ENCODE data around the gene PNO1.
"Not testable (repeated sequence)": the region's sequence is repeated elsewhere in the genome, so short reads cannot be mapped to it uniquely, and the experiment has no call there.

PNO1 gene

GRCh38 chr2:68157402-68158133 lies at the start of gene PNO1:
TSS of gene PNO1 (plus strand) at chr2:68157888. CDS start at chr2:68157935, 47 bp downstream.
- peak; percentile 98 for DNase-seq

DNA sequence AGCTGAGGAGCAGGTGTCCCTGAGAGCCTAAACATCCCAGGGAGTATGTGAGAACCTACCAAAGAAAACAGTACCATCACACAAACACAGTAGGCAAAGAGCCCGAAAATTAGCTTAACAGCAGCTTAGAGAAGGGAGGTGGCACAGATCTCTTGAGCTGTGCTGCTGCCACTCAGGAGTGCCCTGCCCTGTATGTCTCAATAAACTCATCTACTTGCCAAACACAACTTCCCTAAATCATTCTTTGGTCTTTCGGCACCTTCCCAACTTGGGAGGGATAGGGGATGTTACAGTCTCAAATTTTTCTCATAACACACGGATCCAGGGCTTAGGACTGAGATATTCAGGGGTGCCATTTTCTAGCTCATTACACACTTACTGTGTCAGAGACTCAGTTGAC lies 49.6 kb upstream of the PNO1 start:
- no peak for DNase-seq

DNA sequence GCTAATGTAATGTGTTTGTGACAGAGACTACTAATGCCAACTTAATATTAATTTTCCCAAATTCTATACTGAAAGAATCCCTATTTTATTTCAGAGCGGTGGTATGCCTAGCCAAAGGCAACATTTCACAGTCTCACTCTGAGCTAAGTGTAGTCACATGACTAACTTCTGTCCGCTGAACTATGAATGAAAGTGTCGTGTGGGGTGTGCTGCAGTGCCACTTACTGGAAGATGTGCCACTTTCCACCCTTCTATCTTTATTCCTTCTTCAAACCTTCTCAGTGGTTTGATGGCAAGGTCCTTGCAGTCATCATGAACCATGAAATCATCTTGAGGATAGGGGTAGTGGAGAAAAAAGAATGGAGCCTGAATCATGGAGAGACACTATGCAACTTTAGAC lies 47.6 kb upstream of the PNO1 start:
- no peak for DNase-seq

- no peak for DNase-seq
These were observed 41.7 kb upstream of the PNO1 start for GRCh38 chr2:68115965-68116364.

DNA sequence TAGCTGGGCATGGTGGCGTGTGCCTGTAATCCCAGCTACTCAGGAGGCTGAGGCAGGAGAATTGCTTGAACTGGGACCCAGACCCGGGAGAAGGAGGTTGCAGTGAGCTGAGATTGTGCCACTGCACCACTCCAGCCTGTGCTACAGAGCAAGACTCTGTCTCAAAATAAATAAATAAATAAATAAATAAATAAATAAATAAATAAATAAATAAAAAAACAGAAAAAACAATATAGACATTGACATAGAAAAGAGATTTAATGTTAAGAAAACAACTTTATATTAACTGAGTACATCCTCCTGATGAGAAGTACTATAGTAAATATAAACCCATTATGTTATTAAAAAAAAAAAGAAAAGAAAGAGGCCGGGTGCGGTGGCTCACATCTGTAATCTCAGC lies 39.8 kb upstream of the PNO1 start:
- DNase-seq, result not testable (repeated sequence)

GRCh38 chr2:68118816-68119215 lies 38.9 kb upstream of the PNO1 start:
- no peak for DNase-seq

DNA sequence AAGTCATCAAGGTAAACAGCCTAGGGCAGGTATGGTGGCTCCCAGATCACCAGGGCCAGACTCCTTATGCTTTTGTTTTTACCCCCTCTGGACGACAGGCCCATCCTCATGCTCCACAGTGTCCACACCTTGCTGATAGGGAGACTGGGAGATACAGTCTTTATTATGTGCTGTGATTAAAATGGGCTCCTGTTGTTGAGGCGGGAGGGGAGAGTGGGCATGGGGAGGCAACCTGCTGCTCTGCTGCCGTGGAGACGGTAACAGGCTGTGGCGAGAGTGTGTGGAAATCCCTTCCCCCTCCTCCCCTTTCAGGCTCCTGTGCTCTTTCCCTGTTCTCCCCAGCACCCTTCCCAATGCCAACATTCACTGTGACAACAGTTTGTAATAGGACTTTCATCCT lies 38.2 kb upstream of the PNO1 start:
- no peak for DNase-seq

GRCh38 chr2:68121873-68122679 lies 35.6 kb upstream of the PNO1 start:
- DNase-seq, result peak; percentile 92

DNA sequence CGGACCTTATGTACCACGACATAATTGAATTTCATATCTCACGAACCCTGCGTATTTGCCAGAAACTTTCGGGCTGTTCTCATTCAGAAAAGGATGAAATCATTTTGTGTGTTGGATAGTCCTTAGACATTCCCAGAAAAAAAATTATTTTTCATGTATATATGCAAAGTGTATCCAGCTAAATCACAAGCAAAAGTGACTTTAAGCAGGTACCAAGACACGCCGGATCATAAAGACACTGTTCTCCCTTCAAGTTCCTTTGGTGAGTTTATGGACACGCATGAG lies 35.1 kb upstream of the PNO1 start:
- no peak for DNase-seq

- DNase-seq, result no peak
These were observed 33.4 kb upstream of the PNO1 start for GRCh38 chr2:68124321-68124720.

GRCh38 chr2:68125821-68126220 lies 31.9 kb upstream of the PNO1 start:
- no peak for DNase-seq

- DNase-seq, result no peak
These were observed 31.1 kb upstream of the PNO1 start for GRCh38 chr2:68126561-68126960.

- DNase-seq, result no peak
These were observed 30.1 kb upstream of the PNO1 start for GRCh38 chr2:68127358-68128242.

- DNase-seq, result no peak
These were observed 23.6 kb upstream of the PNO1 start for GRCh38 chr2:68134120-68134519.

DNA sequence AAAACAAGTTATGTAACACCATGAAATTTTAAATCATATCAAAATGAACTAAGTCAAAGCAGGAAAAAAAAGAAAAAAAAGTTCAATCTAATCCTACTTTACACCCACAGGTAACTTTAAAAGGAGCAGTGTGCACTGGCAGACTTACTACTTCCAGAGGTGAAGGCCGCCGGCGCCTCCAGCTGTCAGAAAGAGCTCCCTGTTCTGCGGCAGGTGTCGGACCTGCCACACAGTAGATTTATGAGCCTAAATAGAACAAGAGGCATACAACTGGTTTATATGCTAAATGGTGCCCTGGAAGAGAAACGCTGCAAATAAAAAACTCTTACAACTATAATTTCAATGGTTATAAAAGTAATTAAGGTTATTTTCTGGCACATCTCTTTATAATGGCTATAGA lies 23.1 kb upstream of the PNO1 start:
- no peak for DNase-seq

DNA sequence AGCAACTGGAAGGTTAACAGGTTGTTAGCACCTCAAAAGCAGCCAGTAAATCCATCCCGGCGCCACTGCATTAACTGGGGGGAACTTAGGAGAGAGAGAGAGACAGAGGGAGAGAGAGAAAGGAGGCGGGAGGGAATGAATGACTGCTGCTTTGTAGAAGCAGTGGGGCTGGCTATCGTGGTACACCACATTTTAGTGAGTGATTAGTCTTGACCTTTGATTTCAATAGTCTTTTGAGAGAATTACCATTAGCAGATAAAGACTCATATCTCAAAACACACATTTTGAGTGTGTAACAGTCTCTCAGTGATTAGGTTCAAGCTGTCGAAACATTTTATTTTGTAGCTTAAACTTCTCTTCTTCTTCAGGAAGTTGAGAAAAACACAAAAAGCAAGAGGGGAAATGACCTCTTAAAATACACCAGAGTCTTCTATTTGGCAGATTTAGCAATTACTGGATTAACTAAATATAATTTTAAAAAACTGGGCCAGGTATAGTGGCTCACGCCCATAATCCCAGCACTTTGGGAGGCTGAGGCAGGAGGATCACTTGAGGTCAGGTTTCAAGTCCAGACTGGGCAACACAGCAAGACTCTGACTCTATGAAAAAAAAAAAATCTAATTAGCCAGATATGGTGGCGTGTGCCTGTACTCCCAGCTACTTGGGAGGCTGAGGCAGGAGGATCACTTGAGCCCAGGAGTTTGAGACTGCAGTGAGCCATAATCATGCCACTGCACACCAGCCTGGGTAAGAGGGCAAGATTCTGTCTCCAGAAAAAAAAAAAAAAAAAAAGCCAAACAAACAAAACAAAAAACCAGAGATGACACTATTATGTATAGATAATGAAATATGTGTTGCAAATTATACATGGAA lies 22.0 kb upstream of the PNO1 start:
- no peak for DNase-seq

- DNase-seq, result no peak
These were observed 15.8 kb upstream of the PNO1 start for GRCh38 chr2:68141875-68142274.

GRCh38 chr2:68151037-68151436 lies 6.7 kb upstream of the PNO1 start:
- DNase-seq, result no peak

- DNase-seq, result no peak
These were observed 4.9 kb upstream of the PNO1 start for GRCh38 chr2:68152681-68153347.

GRCh38 chr2:68155618-68156017 lies 2.1 kb upstream of the PNO1 start:
- no peak for DNase-seq

DNA sequence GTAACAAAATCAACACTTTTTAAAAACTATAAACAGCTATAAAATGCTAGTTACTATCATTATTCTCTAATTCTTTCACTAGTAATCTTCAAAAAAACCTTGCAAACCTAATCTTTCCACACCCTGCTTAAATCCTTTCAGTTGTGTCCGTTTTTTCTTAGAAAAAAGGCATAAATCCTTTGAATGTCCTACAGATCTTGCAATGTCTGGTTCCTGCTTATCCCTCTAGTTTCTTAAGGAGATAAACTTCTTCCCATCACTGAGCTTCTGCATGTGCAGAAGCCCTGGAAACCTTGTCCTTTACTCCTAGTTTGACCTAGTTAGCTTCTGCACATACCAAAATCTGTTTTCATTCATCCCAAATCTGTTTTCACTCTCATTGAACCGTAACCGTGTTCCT lies 1.3 kb upstream of the PNO1 start:
- DNase-seq, result no peak

GRCh38 chr2:68157002-68157401 lies 686 bp upstream of the PNO1 start:
- DNase-seq, result no peak
